ENCODE results near the gene PARP14.

DNA sequence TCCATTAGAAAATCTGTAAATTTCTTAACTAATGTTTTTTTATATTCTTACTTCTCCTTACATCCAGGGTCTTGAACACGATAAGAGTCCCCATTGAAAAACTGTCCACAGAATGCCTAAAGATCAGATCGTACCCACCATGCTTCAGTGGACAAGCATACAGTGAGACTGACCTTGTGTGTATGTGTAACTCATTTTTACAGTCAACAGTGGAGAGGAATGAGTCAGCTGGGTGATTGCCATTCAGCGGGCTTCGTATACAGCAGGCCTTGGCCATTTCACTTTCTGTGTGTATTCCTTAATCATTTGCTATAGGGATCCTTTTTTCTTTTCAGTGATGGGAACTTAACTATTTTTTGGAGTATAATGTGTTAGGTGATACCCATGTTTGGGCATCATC lies 10.6 kb downstream of the PARP14 start:
- TF ChIP-seq POLR2AphosphoS5 (IDR thresholded peaks at IDR 0.05; ENCODE audit: low read depth, low read length) (no peak), TAF1 (IDR thresholded peaks at IDR 0.05; ENCODE audit: borderline replicate concordance, insufficient read depth, low read length) (no peak), SIN3A (IDR thresholded peaks at IDR 0.05; ENCODE audit: borderline replicate concordance, insufficient read depth, low read length) (no peak), FOXP2 (optimal IDR thresholded peaks at IDR 0.05; ENCODE audit: borderline replicate concordance, extremely low read depth, extremely low read length, insufficient read depth) (no peak)
- TF ChIP-seq, protein P1, sequence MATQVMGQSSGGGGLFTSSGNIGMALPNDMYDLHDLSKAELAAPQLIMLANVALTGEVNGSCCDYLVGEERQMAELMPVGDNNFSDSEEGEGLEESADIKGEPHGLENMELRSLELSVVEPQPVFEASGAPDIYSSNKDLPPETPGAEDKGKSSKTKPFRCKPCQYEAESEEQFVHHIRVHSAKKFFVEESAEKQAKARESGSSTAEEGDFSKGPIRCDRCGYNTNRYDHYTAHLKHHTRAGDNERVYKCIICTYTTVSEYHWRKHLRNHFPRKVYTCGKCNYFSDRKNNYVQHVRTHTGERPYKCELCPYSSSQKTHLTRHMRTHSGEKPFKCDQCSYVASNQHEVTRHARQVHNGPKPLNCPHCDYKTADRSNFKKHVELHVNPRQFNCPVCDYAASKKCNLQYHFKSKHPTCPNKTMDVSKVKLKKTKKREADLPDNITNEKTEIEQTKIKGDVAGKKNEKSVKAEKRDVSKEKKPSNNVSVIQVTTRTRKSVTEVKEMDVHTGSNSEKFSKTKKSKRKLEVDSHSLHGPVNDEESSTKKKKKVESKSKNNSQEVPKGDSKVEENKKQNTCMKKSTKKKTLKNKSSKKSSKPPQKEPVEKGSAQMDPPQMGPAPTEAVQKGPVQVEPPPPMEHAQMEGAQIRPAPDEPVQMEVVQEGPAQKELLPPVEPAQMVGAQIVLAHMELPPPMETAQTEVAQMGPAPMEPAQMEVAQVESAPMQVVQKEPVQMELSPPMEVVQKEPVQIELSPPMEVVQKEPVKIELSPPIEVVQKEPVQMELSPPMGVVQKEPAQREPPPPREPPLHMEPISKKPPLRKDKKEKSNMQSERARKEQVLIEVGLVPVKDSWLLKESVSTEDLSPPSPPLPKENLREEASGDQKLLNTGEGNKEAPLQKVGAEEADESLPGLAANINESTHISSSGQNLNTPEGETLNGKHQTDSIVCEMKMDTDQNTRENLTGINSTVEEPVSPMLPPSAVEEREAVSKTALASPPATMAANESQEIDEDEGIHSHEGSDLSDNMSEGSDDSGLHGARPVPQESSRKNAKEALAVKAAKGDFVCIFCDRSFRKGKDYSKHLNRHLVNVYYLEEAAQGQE (IDR thresholded peaks at IDR 0.05; ENCODE audit: insufficient read depth in 1 of 2, low read depth in 2 of 2, low read length in 2 of 2) = no peak
